Hematopoietic multipotent progenitor cell treated with erythropoietin and hydrocortisone succinate and interleukin-3 and kit ligand, for 15 days (in vitro differentiated cells): ENCODE measurements around the gene TSKS.
"Not testable (repeated sequence)": the region's sequence is repeated elsewhere in the genome, so short reads cannot be mapped to it uniquely, and the experiment has no call there.

ENCODE experiments used
- DNase-seq: peaks from one replicate; pipeline ENCODE4 v3.0.0-alpha.2; 2015; ENCODE audit warnings: low spot score

Gene TSKS

DNA sequence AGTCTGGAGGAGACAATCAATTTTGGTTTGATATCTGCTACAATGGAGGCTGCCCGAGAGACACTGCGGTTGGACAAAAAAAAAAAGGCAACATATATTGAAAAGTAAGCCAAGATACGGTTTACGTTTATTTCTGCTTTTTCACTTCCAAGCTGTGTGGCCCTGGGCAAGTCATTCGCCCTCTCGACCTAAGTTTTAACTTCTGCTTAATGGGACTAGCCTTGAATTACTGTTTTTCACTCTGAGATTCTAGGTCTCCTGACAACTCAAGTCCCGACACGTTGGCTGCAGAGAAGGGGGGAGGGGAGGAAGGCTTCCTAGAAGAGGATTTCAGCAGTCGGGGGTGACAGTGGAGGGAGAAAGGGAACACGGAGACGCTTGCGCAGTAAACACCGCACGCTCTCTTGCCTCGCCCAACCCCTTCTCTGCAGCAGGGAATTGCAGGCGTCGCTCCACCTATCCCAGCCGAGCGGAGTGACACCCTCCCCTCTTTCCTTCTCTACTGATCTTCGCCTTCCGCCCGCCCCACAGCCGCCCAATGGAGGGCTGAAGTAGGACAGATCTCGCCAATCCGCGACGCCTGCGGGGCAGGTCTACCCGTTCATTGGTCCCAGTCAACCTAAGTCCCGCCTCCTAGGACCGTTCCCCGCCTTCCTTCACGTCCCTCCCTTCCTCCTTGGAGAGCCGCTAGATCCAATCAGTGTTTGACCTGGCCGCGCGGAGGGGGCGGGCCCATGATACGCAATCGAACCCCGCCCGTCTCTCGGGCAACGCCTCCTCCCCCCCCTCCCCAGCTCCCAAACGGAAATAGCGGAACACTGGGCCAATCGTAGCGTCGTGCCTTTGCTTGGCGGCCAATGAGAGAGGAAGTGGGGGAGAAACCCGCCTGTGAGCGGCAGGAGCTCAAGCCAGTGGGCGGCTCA is 3.2 kb upstream of the TSKS start:
- peak; percentile 100 for DNase-seq

GRCh38 chr19:49764341-49764740 is 1.2 kb upstream of the TSKS start:
- DNase-seq = no peak

DNA sequence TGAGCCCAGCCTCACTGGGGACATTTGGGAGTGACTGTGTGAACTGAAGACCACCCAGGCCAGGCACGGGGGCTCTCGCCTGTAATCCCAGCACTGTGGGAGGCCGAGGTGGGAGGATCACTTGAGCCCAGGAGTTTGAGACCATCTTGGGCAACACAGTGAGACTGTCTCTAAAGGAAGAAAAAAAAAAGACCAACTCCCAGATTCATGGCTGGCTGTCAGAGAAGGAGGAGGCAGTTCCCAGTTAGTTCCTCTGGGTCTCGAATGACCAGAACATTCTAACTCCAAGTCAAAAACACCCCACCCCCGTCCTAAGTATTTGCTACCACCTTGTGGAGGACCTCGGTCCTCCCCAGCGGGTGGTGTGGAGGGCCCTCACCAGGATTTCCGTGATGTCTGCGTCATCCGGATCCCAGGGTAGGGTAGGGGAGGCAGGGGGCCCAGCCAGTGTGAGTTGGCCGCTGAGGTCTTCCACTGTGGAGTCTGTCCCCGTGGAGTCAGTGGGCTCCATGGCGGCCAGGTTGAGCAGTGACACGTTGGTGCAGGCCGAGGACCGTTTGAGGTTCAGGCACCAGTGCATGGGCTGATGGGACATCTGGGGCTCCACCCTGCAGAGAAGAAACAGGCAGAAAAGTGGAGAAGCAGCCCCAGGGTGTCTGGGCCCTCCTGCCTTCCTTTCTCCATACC is 1.3 kb downstream of the TSKS start:
- no peak for DNase-seq

GRCh38 chr19:49761249-49761624 is 1.9 kb downstream of the TSKS start:
- no peak for DNase-seq

GRCh38 chr19:49758292-49758691 is 4.8 kb downstream of the TSKS start:
- no peak for DNase-seq

GRCh38 chr19:49755956-49756355 is 7.2 kb downstream of the TSKS start:
- DNase-seq = no peak

DNA sequence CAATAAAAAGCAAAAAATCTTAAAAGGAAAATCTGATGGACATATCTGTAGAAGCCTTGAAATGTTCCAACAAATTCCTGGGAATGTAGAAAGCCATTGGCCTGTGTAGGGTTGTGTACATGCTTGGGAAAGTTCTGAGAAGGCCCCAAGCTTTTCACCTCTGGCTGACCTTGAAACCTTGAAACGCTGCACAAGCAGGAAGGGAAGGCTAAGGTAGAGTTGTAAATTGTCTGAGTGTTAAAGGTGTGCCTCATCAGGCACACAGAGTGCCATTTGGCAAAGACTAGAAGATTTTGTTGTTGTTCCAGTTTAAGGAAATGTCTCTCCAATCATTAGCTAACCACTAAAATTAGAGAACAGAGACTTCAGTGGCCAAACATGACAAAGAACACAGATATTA is 10.4 kb downstream of the TSKS start:
- DNase-seq = no peak

DNA sequence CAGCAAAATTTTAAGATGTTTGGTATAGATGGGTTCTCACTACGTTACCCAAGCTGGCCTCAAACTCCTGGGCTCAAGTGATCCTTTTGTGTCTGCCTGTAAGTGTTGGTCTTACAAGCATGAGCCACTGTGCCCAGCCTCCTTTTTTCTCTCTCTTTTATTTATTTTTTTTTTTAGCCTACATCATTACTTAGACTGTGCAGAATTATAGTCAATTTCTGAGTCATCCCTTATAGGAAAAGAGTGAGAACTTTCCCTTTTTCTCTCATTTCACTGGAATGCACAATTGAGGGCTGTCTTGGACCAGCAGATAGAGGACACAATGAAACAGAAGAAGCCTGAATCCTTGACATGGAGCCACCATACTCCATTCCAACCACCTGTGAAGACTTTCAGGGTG is 13.3 kb downstream of the TSKS start:
- DNase-seq = no peak

DNA sequence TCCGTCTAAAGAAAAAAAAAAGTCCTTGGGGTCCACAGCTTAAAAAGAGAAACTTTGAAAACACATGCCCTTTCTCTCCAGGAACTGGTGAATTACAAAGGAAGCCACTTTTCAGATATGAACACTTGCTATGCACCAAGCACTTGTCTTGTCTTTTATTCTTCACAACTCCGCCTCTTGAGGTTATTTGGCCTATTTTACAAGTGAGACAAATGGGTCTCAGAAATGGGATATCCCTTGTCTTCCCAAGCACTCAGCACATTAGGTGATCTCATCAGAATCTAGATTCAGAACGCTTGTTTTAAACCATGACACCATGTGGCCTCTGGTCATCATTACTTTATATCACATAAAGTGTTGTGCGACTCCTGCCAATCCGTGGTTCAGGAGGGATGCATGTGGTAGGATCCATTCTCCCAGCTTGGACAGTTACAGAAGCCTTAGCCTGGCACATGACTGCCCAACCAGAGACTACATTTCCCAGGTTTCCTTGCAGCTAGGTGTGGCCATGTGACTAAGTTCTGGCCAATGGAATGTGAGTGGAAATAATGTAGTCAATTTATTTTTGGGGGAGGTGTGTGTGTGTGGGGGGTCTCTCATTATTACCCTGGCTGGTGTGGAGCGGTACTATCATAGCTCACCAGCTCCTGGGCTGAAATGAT is 13.9 kb downstream of the TSKS start:
- DNase-seq = no peak

- peak; percentile 79 for DNase-seq
Measured at GRCh38 chr19:49746206-49746958, 16.7 kb downstream of the TSKS start.

- no peak for DNase-seq
Measured at GRCh38 chr19:49744946-49745381, 18.1 kb downstream of the TSKS start.

GRCh38 chr19:49741210-49741844 is 21.8 kb downstream of the TSKS start:
- DNase-seq = no peak

DNA sequence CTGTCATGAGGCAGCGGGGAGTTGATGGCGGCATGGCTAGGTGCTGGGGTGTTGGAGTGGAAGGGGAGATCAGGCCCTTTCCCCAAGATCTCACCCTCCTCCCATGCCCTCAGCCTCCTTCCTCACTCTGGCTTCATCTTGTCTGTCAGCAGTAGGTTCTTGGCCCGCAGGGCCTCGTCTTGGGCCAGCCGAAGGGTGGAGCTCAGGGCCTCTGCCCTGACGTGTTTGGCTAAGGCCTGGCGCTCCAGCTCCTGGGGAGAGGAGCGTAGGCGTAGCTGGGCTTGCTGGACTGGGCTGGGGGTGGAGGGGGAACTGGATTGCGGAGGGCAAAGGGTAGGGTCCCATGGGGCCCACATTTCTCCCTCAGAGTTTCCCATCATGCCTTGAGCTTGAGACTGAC is 23.2 kb downstream of the TSKS start:
- DNase-seq = no peak

DNA sequence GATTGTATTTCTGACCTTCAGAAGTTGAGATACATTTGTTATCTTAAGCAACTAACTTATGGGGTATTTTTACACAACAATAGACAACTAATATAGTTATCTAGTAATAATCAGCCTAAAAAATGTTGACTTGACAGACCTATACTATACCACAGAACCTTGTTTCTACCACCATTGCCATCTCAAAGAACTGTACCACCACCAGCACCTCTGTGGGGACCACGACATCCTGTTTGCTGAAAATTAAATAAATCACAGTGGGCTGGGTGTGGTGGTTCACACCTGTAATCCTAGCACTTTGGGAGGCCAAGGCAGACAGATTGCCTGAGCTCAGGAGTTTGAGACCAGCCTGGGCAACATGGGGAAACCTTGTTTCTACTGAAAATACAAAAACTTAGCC is 24.0 kb downstream of the TSKS start:
- no peak for DNase-seq

DNA sequence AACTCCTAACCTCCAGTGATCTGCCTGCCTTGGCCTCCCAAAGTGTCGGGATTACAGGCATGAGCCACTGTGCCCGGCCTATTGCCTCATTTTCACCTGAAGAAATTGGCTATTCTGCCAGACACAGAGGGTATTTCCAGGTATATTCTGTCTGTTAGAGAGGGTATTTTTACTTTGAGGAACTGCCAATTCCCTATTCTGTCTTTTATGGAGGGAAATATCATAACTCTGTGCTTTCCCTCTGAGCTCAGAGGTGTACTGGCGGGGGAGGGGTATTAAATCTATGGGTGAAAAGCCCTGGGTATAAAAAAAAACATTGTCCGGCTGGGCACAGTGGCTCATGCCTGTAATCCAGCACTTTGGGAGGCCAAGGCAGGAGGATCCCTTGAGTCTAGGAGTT is 24.8 kb downstream of the TSKS start:
- DNase-seq = no peak

- no peak for DNase-seq
Measured at GRCh38 chr19:49730166-49730565, 32.9 kb downstream of the TSKS start.

DNA sequence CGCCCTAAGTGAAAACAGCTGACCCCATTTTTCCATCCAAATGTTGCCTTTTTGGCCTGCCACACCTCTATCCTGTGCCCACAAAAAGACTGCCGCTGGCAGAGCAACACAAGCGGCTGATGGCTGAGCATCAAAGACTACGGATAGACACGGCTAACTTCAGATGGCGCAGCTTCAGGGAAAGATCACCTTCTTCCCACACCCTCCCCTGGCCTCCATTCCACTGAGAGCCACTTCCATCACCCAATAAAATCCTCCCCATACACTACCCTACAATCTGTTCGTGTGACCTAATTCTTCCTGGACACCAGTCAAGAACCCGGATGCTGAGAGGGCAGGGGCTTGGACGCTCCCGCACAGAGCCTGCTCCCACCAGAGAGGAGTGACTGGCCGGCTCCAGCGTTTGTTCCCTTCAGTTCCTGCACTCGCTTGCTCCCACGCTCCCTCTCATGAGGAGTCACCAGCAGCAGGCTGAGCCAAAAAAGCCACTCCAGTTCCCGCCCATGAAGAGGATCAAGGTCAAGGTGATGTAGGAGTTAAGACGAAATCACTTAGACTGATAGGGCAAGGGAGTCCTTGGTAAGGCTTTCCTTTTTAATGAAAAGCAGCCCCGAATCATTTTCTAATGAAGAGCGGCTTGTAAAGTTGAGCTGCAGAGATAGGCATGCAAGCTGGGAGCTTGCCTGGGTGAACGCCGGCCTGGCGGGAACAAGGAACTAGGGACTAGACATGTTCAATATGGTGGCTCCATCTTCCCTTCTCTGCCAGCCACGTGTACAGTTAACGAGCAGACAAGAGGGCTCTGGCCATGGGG is 35.7 kb downstream of the TSKS start:
- DNase-seq = no peak

GRCh38 chr19:49719420-49719819 is 43.7 kb downstream of the TSKS start:
- DNase-seq = not testable (repeated sequence)

DNA sequence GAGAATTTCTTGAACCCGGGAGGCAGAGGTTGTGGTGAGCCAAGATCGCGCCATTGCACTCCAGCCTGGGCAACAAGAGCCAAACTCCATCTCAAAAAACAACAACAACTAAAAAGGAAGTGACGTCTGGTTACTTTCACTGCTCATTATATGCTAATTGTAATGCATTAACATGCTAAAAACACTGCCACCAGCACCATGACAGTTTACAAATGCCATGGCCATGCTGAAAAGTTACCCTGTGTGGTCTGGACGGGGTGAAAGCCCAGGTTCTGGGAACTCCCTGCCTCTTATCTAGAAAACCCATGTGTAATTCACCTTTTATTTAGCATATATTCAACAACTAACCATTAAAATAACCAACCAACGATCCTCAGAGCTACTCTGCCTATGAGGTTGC is 44.1 kb downstream of the TSKS start:
- no peak for DNase-seq

DNA sequence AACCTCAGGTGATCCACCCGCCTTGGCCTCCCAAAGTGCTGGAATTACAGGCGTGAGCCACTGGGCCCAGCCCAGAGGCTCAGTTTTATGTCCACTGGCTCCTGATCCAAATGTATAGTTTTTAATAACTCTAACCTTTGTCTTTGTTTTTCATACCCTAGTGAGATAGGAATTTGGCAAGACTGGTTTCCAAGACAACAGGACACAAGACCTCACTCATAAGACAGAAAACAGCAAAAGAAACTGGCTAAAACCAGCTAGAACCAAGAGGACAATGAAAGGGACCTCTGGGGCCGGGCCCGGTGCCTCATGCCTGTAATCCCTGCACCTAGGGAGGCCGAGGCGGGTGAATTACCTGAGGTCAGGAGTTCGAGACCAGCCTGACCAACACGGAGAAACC is 44.6 kb downstream of the TSKS start:
- no peak for DNase-seq

GRCh38 chr19:49716154-49716553 is 47.0 kb downstream of the TSKS start:
- DNase-seq = no peak
